Stimulated activated CD8-positive, alpha-beta memory T cell treated with anti-CD3 and anti-CD28 coated beads, Interleukin-4, amount 100 ng/mL, for 24 hours (primary cell): ENCODE data around the gene CCDC106.

ENCODE experiments used
- DNase-seq: peaks from one replicate; pipeline ENCODE4 v3.0.0-alpha.2; 2020; ENCODE audit warnings: low read depth

Gene CCDC106

GRCh38 chr19:55647732-55648584 is at the start of gene CCDC106:
TSS of gene CCDC106 (plus strand) at chr19:55648212. CDS start at chr19:55649047, 835 bp downstream.
- DNase-seq, result no peak

DNA sequence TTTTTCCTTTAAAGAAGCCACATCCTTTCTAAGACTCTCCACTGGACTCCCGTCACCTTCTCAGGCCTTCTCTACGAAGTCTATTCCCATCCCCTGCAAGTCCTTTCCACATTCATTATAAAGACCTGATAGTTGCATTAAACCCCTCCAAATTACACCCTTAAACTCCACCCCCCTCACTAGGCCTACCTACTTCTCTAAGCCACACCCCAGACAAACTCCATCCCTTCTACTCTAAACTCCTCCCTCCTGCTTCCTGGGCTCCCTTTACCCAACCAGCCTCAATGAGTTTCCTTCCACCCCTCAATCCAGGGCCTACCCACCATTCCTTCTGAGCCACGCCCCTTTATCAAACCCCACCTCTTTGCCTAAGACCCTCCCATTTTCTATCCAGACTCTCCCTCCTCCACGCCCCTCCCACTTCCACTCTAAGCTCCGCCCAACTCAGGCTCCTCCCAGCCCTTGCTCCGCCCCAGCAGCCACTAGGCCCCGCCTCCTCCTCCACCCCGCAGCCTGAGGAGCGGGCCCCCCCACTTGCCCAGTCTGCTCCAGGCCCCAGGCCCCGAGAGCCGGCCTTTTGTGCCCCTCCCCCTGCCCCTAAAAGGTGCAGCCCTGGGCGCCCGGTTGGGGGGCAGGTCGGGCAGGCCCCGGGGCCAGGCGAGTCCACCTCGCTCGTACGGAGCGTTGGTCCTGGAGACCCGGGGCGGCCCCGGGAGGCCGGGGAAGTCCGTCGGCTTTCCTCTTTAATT is 49.1 kb upstream of the CCDC106 start:
- DNase-seq, result peak; percentile 84

GRCh38 chr19:55599468-55599841 is 48.6 kb upstream of the CCDC106 start, which contains the start of gene FIZ1:
TSS of gene FIZ1 (minus strand) at chr19:55599517. CDS start at chr19:55597865, 1,652 bp downstream.
- peak; percentile 92 for DNase-seq

GRCh38 chr19:55599842-55600661 is 48.0 kb upstream of the CCDC106 start, which contains the start of gene ZNF524:
TSS of gene ZNF524 (plus strand) at chr19:55600288. CDS start at chr19:55602113, 1,825 bp downstream.
- peak; percentile 80 for DNase-seq

- DNase-seq, result no peak
Measured at GRCh38 chr19:55600662-55601028, 47.4 kb upstream of the CCDC106 start.

- DNase-seq, result no peak
Measured at GRCh38 chr19:55601084-55601483, 46.9 kb upstream of the CCDC106 start.

GRCh38 chr19:55602104-55603001 is 45.7 kb upstream of the CCDC106 start:
- DNase-seq, result no peak

DNA sequence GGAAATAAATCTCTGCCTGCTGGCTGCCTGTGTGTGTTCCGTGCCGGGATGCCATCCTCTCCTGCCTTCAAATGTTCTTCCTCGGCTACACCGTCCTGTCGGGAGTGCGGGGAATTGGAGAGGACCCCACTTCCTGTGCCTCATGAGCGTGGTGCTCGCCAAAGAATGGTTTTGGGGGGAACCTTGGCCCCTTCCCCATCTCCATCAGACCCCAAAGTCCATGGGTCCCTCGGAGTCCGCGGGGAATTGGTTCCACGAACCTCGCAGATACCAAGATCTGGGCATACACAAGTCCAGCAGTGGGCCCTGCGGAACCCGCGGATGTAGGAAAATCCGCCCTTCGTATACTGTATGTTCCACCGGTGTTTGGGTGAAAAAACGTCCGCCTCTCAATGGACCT is 44.9 kb upstream of the CCDC106 start:
- no peak for DNase-seq

GRCh38 chr19:55603581-55604292 is 44.3 kb upstream of the CCDC106 start:
- no peak for DNase-seq

DNA sequence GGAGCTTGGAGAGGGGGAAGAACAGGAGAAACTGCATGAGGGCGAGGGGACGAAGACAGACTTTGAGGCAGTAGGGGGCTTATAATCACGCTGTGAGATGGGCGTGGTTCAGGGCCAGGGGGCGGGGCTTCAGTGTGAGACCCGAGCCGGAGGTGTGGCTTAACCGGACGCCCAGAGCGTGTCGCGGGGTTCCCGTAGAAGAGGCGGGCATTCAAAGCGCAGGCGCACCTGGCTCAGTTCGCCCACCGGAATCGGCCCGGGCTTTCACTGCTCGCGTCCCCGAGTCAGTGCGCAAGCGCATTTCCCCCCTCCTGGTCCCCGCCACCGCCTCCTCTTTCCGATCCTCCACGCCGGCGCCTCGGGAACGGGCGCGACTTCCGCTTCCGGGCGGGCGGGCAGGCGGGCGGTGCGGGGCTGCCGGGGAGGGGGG is 42.8 kb upstream of the CCDC106 start:
- DNase-seq, result peak; percentile 98

GRCh38 chr19:55605637-55606470 is 42.2 kb upstream of the CCDC106 start, which contains the start of gene ZNF865:
TSS of gene ZNF865 (plus strand) at chr19:55605647. CDS start at chr19:55613619, 7,972 bp downstream.
- DNase-seq, result peak; percentile 49

DNA sequence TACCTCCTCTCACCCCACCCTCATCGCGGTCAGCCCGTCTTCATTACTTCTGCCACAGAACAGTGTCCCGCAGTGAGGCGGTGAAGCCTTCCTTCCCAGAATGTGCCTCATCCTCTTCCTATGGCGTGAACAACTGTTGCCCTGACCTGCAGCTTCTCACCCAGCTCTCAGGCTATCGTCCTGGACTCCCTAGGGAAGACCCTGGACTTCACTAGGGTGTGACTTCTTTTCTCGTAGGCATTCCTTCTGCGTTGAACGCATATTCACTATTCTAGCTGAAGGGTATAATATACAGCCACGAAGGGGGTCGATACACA is 41.6 kb upstream of the CCDC106 start:
- DNase-seq, result no peak

- DNase-seq, result no peak
Measured at GRCh38 chr19:55606817-55607216, 41.2 kb upstream of the CCDC106 start.

DNA sequence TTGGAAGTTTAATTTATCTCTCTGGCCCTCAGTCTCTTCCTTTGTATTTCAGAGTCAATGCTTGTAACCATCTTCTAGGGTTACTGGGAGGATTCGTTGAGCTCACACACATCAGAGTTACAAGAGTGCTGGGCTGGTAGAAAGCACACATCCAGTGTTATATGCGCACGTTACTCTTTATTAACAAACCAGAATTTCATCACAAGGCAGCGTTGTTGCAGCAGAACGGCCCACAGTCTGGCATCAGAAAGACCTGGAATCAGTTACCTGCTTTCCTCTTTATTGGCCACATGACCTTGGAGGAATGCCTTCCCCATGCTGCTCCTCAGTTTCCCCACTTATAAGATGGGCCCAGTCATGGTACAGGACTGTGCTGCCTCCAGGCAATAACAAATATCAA is 38.7 kb upstream of the CCDC106 start:
- no peak for DNase-seq

DNA sequence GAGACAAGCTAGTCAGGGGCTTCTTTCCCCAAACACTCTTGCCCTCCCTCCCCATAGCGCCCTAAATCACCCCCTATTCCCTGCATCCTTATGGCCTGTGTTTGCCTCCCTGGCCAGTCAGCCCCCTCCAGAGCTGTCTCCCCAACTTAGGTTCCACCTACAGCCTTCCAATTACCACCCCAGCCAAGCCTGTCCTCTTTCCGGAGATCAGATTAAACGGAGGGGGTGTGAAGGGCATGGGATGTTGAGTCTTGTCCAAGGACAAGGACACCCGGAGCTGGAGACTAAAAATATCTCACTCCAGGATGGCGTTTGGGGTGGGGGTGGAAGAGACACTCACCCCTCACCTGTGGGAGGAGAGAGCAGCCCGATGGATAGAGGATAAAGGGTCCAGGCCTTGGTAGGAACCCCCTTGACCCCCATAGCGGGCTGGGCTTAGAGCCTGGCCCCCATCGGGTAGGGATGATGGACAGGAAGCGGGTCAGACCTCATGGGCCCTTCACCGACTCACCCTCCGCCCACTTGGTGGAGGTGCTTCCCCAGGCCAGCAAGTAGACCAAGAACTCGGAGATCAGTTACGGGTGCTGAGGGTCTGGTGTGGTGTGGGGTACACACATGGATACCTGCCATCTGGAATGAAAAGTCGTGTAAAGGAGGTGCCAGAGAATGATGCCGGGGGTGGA is 36.6 kb upstream of the CCDC106 start:
- DNase-seq, result no peak

- DNase-seq, result no peak
Measured at GRCh38 chr19:55611983-55612645, 35.9 kb upstream of the CCDC106 start.

- DNase-seq, result no peak
Measured at GRCh38 chr19:55613396-55613795, 34.6 kb upstream of the CCDC106 start.

GRCh38 chr19:55613930-55614710 is 33.9 kb upstream of the CCDC106 start:
- no peak for DNase-seq
